GM23248 (cell line): ENCODE data around the gene CAMKMT. TPM values are rescaled to one million over a fixed set of nuclear protein-coding genes. Genes with fewer than 3 reads are reported as not detected.

Experiments used
- DNase-seq: peaks from one replicate; pipeline ENCODE4 v3.0.0-alpha.2; 2015
- H2AFZ ChIP-seq: fragments of 200-600 bp; sonication (generic); 2 replicates; pipeline ENCODE4 v1.6.1; 2016; ENCODE audit warnings: antibody characterized with exemption
- H3F3A ChIP-seq: fragments of 200-600 bp; sonication (generic); 2 replicates; pipeline ENCODE4 v1.6.1; 2016; ENCODE audit warnings: mild to moderate bottlenecking, antibody characterized with exemption, mixed run types; ENCODE audit not compliant: insufficient read depth
- H3K27ac ChIP-seq: fragments of 200-600 bp; sonication (generic); 2 replicates; pipeline ENCODE4 v1.5.1; 2016; ENCODE audit warnings: mild to moderate bottlenecking
- H3K27me3 ChIP-seq: fragments of 200-600 bp; sonication (generic); replicated peaks from 2 replicates; pipeline ENCODE4 v1.6.1; 2016; ENCODE audit warnings: mild to moderate bottlenecking; ENCODE audit not compliant: insufficient read depth
- H3K36me3 ChIP-seq: fragments of 200-600 bp; sonication (generic); 2 replicates; pipeline ENCODE4 v1.6.1; 2016; ENCODE audit warnings: low read depth, mild to moderate bottlenecking
- H3K4me1 ChIP-seq: fragments of 200-600 bp; sonication (generic); 2 replicates; pipeline ENCODE4 v1.6.1; 2016; ENCODE audit warnings: mild to moderate bottlenecking; ENCODE audit not compliant: insufficient read depth
- H3K4me2 ChIP-seq: fragments of 200-600 bp; sonication (generic); one replicate; pipeline ENCODE4 v1.6.1; 2016; ENCODE audit warnings: mild to moderate bottlenecking; ENCODE audit not compliant: unreplicated experiment
- H3K4me3 ChIP-seq: fragments of 200-600 bp; sonication (generic); 2 replicates; pipeline ENCODE4 v1.5.1; 2016; ENCODE audit warnings: mild to moderate bottlenecking
- H3K79me2 ChIP-seq: fragments of 200-600 bp; sonication (generic); 2 replicates; pipeline ENCODE4 v1.6.1; 2016; ENCODE audit warnings: mild to moderate bottlenecking; ENCODE audit not compliant: insufficient read depth
- H3K9ac ChIP-seq: fragments of 200-600 bp; sonication (generic); 2 replicates; pipeline ENCODE4 v1.6.1; 2016; ENCODE audit warnings: mild to moderate bottlenecking
- H3K9me2 ChIP-seq: fragments of 200-600 bp; sonication (generic); 2 replicates; pipeline ENCODE4 v1.6.1; 2016; ENCODE audit warnings: mixed run types, mild to moderate bottlenecking, moderate library complexity; ENCODE audit not compliant: insufficient read depth
- H3K9me3 ChIP-seq: fragments of 200-600 bp; sonication (generic); one replicate; pipeline ENCODE4 v1.6.1; 2017; ENCODE audit warnings: low read depth
- H4K20me1 ChIP-seq: fragments of 200-600 bp; sonication (generic); 2 replicates; pipeline ENCODE4 v1.6.0; 2016; ENCODE audit not compliant: insufficient read depth
- EZH2 ChIP-seq: fragments of 200-600 bp; sonication (generic); IDR thresholded peaks from 2 replicates; pipeline ENCODE4 v1.6.1; 2018; ENCODE audit warnings: antibody characterized with exemption, mild to moderate bottlenecking; ENCODE audit not compliant: insufficient read depth, poor library complexity, severe bottlenecking
- EZH2phosphoT487 ChIP-seq: fragments of 200-600 bp; sonication (generic); IDR thresholded peaks from 2 replicates; pipeline ENCODE4 v1.6.1; 2018; ENCODE audit warnings: antibody characterized with exemption, moderate library complexity, mild to moderate bottlenecking, low read depth; ENCODE audit not compliant: insufficient read depth
- WGBS, 2 experiments: methylation state at CpG; one replicate each; pipeline ENCODE4 v1.1.6; 2015 to 2017; ENCODE audit warnings: low lambda C conversion rate in 2 of 2, low coverage in 1 of 2; ENCODE audit errors: missing lambda C conversion rate in 2 of 2; 5-methylcytosine and 5-hydroxymethylcytosine counted together
- in situ Hi-C: fragments of 300-500 bp; cut with MboI; formaldehyde crosslinking; loops from 2 replicates; pipeline ENCODE4 v1.15.0; 2020
- polyA plus RNA-seq: library from polyadenylated mRNA; unstranded; fragments of >200 nt; fragmentation: Nextera tagmentation; extraction: Ambion mirVana; gene quantifications from 2 replicates; pipeline ENCODE4 v1.2.1, GENCODE V29; 2016
- total RNA-seq: library from RNA; depleted of rRNA; stranded (reverse); fragments of >200 nt; shearing (Covaris generic); gene quantifications from 2 replicates; pipeline ENCODE4 v1.2.3, GENCODE V29; 2014

CAMKMT gene
- total and polyA plus RNA-seq, 2 experiments from 2014 or later = 3.1 to 6.9 TPM

GRCh38 chr2:44388877-44389276 lies 27.1 kb downstream of the CAMKMT start:
- Histone ChIP-seq H3K4me2 (no peak overlapping the region), H3K27me3 (no peaks in the 10 kb centered on the region), H3F3A (no peaks in the 10 kb centered on the region), H3K4me3 (no peak overlapping the region), H3K4me1 (no peaks in the 10 kb centered on the region), H3K27ac (no peak overlapping the region), H4K20me1 (no peaks in the 10 kb centered on the region), H3K9me3 (no peaks in the 10 kb centered on the region), H3K36me3 (no peaks in the 10 kb centered on the region), H3K9ac (no peak overlapping the region), H3K79me2 (no peaks in the 10 kb centered on the region), H2AFZ (no peak overlapping the region), H3K9me2 (no peaks in the 10 kb centered on the region)
- WGBS, 2 experiments = 56 to 62% methylated on average over 4 of the region's 4 CpGs
- no peak for TF ChIP-seq EZH2
- no peak for TF ChIP-seq EZH2phosphoT487
- DNase-seq = no peak
- in situ Hi-C loops = no loop called here

- Histone ChIP-seq H3K79me2 (no peaks in the 10 kb centered on the region), H4K20me1 (no peaks in the 10 kb centered on the region), H2AFZ (no peak overlapping the region), H3F3A (no peaks in the 10 kb centered on the region), H3K36me3 (no peaks in the 10 kb centered on the region), H3K9me2 (no peaks in the 10 kb centered on the region), H3K4me1 (no peaks in the 10 kb centered on the region), H3K9me3 (no peaks in the 10 kb centered on the region), H3K27ac (no peak overlapping the region), H3K9ac (no peak overlapping the region), H3K4me2 (no peak overlapping the region), H3K4me3 (no peak overlapping the region), H3K27me3 (no peaks in the 10 kb centered on the region)
- in situ Hi-C loops = no loop called here
- 70 to 78% methylated on average over 1 of the region's 1 CpG for WGBS, 2 experiments
- TF ChIP-seq EZH2phosphoT487 (no peak), EZH2 (no peak)
- peak; percentile 19 for DNase-seq
Observed at GRCh38 chr2:44389895-44390294, 28.1 kb downstream of the CAMKMT start.

- no peak overlapping the region for H3K4me2 ChIP-seq
- no peaks in the 10 kb centered on the region for H3K9me3 ChIP-seq
- in situ Hi-C loops = no loop called here
- H3K9ac ChIP-seq = no peak overlapping the region
- no peak overlapping the region for H2AFZ ChIP-seq
- no peaks in the 10 kb centered on the region for H3F3A ChIP-seq
- 32 to 34% methylated on average over 3 of the region's 3 CpGs for WGBS, 2 experiments
- no peaks in the 10 kb centered on the region for H3K9me2 ChIP-seq
- DNase-seq = peak; percentile 68
- H3K36me3 ChIP-seq = no peaks in the 10 kb centered on the region
- no peak overlapping the region for H3K27ac ChIP-seq
- H4K20me1 ChIP-seq = no peaks in the 10 kb centered on the region
- H3K27me3 ChIP-seq = no peaks in the 10 kb centered on the region
- peaks cover 1% of the 10 kb centered on the region; the same call in 1 of the 2 replicates for H3K4me1 ChIP-seq
- H3K4me3 ChIP-seq = no peak overlapping the region
- TF ChIP-seq EZH2phosphoT487 = no peak
- TF ChIP-seq EZH2 = no peak
- H3K79me2 ChIP-seq = no peaks in the 10 kb centered on the region
Observed at GRCh38 chr2:44392338-44392943, 30.7 kb downstream of the CAMKMT start.

GRCh38 chr2:44397447-44398175 lies 35.9 kb downstream of the CAMKMT start:
- no peaks in the 10 kb centered on the region for H3K9me3 ChIP-seq
- no peaks in the 10 kb centered on the region for H4K20me1 ChIP-seq
- H3F3A ChIP-seq = no peaks in the 10 kb centered on the region
- H3K27ac ChIP-seq = no peak overlapping the region
- no peaks in the 10 kb centered on the region for H3K27me3 ChIP-seq
- in situ Hi-C loops = no loop called here
- H2AFZ ChIP-seq = peak overlapping the region; percentile 64
- H3K9me2 ChIP-seq = no peaks in the 10 kb centered on the region
- H3K9ac ChIP-seq = peak overlapping the region; percentile 32; the same call in 1 of the 2 replicates
- WGBS, 2 experiments = 7 to 11% methylated on average over 7 of the region's 7 CpGs
- no peaks in the 10 kb centered on the region for H3K79me2 ChIP-seq
- no peak for TF ChIP-seq EZH2
- TF ChIP-seq EZH2phosphoT487 = no peak
- DNase-seq = peak; percentile 2
- peak overlapping the region; percentile 70 for H3K4me2 ChIP-seq
- peaks cover 13% of the 10 kb centered on the region for H3K4me1 ChIP-seq
- H3K36me3 ChIP-seq = no peaks in the 10 kb centered on the region
- peak overlapping the region; percentile 65 for H3K4me3 ChIP-seq
